Measurements from ENCODE around the gene C6orf136. TPM values are rescaled to one million over a fixed set of nuclear protein-coding genes. Genes with fewer than 3 reads are reported as not detected.
"Not testable (repeated sequence)": the region's sequence is repeated elsewhere in the genome, so short reads cannot be mapped to it uniquely, and the experiment has no call there.

The C6orf136 gene
- 4.6 and 10.5 TPM in 2 replicates for total RNA-seq

GRCh38 chr6:30646450-30647241 lies at the start of gene C6orf136:
Gene C6orf136 (plus strand): TSS chr6:30647133. CDS start chr6:30647232, 99 bp downstream.
- TF ChIP-seq CTCF (conservative IDR thresholded peaks at IDR 0.05; ENCODE audit: low read depth, low read length): no peak
- DNase-seq (ENCODE audit: low read depth): peak; percentile 26
- H3K4me3 ChIP-seq (ENCODE audit: low read depth, low read length): peak within 1 kb of the TSS; percentile 92

- H3K4me3 ChIP-seq (ENCODE audit: low read depth, low read length); DNase-seq (ENCODE audit: low read depth): not testable (repeated sequence)
- peak; percentile 77 for TF ChIP-seq CTCF (conservative IDR thresholded peaks at IDR 0.05; ENCODE audit: low read depth, low read length)
These were observed 49.4 kb upstream of the C6orf136 start for GRCh38 chr6:30597315-30598144.

GRCh38 chr6:30598912-30599624 lies 47.9 kb upstream of the C6orf136 start:
- DNase-seq (ENCODE audit: low read depth): no peak
- TF ChIP-seq CTCF (conservative IDR thresholded peaks at IDR 0.05; ENCODE audit: low read depth, low read length): no peak
- H3K4me3 ChIP-seq (ENCODE audit: low read depth, low read length): no peak overlapping the region

GRCh38 chr6:30599625-30600324 lies 47.2 kb upstream of the C6orf136 start:
- TF ChIP-seq CTCF (conservative IDR thresholded peaks at IDR 0.05; ENCODE audit: low read depth, low read length): no peak
- no peak for DNase-seq (ENCODE audit: low read depth)
- H3K4me3 ChIP-seq (ENCODE audit: low read depth, low read length): no peak overlapping the region

- DNase-seq (ENCODE audit: low read depth): no peak
- no peak overlapping the region for H3K4me3 ChIP-seq (ENCODE audit: low read depth, low read length)
- TF ChIP-seq CTCF (conservative IDR thresholded peaks at IDR 0.05; ENCODE audit: low read depth, low read length): no peak
These were observed 46.4 kb upstream of the C6orf136 start for GRCh38 chr6:30600451-30600961.

- DNase-seq (ENCODE audit: low read depth): no peak
- no peak overlapping the region for H3K4me3 ChIP-seq (ENCODE audit: low read depth, low read length)
- no peak for TF ChIP-seq CTCF (conservative IDR thresholded peaks at IDR 0.05; ENCODE audit: low read depth, low read length)
These were observed 45.5 kb upstream of the C6orf136 start for GRCh38 chr6:30601436-30601814.

Data from epithelial cell of proximal tubule (primary cell).